ENCODE results near the gene NPC1. TPM values are rescaled to one million over a fixed set of nuclear protein-coding genes. Genes with fewer than 3 reads are reported as not detected.

NPC1 gene
- total RNA-seq, result 20.5 and 63.4 TPM in 2 replicates

GRCh38 chr18:23586249-23587196 is at the start of gene NPC1:
Gene NPC1, minus strand, starts transcription at chr18:23586506. Its CDS starts 163 bp downstream, at chr18:23586343.

GRCh38 chr18:23503038-23503962 is 83.0 kb downstream of the NPC1 start, which contains the start of gene RMC1:
Gene RMC1, plus strand, starts transcription at chr18:23503511. Its CDS starts 108 bp downstream, at chr18:23503619.

Other genes with a start within 250 kb of the NPC1 start
- gene RIOK3, start 133.2 kb downstream of the NPC1 start, total RNA-seq, result 44.1 and 83.7 TPM in 2 replicates
- gene RMC1, start 83.0 kb downstream of the NPC1 start, total RNA-seq, result 27.6 and 28.5 TPM in 2 replicates
- 0.38 and 3.9 TPM in 2 replicates for gene ANKRD29, start 76.4 kb upstream of the NPC1 start, total RNA-seq
- gene LAMA3, start 102.9 kb upstream of the NPC1 start, total RNA-seq, result 0.96 and 4.8 TPM in 2 replicates